Astrocyte (in vitro differentiated cells and primary cell): ENCODE measurements around the gene SHISA7.

Source experiments
- CTCF ChIP-seq: IDR thresholded peaks from 2 replicates; pipeline ENCODE4 v1.5.1; 2011; ENCODE audit warnings: low read depth, mild to moderate bottlenecking, inconsistent platforms, low read length, moderate library complexity; ENCODE audit not compliant: insufficient read depth
- EZH2 ChIP-seq: IDR thresholded peaks from 2 replicates; pipeline ENCODE4 v1.6.1; 2012; ENCODE audit warnings: mild to moderate bottlenecking, low read length, inconsistent platforms; ENCODE audit not compliant: insufficient read depth

GRCh38 chr19:55400281-55401087 lies 42.6 kb downstream of the SHISA7 start:
- TF ChIP-seq CTCF (no peak), EZH2 (no peak)
